NCI-H2107 (cell line): Measurements from ENCODE around the gene RGPD8.

ENCODE experiments used
- DNase-seq: peaks from one replicate; lab custom pipeline; 2025; lab: John Stamatoyannopoulos, UW

RGPD8 gene

GRCh38 chr2:112335600-112335999 is 97.8 kb downstream of the RGPD8 start:
- no peak for DNase-seq

GRCh38 chr2:112332123-112332696 is 101.2 kb downstream of the RGPD8 start:
- no peak for DNase-seq

GRCh38 chr2:112322919-112323318 is 110.5 kb downstream of the RGPD8 start:
- DNase-seq: no peak

GRCh38 chr2:112321375-112322320 is 111.8 kb downstream of the RGPD8 start:
- DNase-seq: no peak
